Measurements from ENCODE around the gene ANKS1A.
"Not testable (repeated sequence)": the region's sequence is repeated elsewhere in the genome, so short reads cannot be mapped to it uniquely, and the experiment has no call there.

Gene ANKS1A

GRCh38 chr6:34964564-34964963 is 75.5 kb downstream of the ANKS1A start:
- no peak for DNase-seq

- DNase-seq, result no peak
Measured at GRCh38 chr6:34967461-34967860, 78.4 kb downstream of the ANKS1A start.

- no peak for DNase-seq
Measured at GRCh38 chr6:34969662-34970265, 80.7 kb downstream of the ANKS1A start.

DNA sequence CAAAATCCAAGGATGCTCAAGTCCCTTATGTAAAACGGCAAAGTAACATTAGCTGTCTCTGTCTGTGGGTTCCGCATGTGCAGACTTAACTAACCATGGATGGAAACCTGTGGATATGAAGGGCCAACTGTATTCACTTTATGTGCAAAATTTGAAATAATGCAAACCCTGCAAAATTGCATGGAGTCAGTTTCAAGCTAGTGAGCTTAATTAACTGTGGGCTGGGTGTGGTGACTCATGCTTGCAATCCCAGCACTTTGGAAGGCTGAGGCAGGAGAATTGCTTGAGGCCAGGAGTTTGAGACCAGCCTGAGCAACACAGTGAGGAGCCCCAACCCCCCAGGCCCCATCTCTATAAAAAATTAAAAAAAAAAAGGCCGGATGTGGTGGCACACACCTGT is 81.4 kb downstream of the ANKS1A start:
- DNase-seq, result no peak

DNA sequence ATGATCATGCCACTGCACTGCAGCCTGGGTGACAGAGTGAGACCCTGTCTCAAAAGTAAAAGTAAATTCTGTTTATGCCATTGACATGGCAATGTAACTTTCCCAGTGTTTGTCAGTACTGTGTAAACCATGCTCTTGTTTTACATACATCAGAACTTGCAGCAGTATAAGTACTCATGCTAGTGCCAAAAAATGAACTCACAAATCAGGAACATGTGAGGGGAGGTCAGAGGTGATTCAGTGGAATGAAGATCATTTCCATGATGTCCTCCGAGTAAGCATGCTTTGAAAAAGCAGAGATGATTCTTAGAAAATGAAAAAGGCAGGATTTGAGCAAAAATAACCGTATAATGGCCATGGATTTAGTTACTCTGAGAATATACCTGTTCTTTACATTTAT is 81.9 kb downstream of the ANKS1A start:
- no peak for DNase-seq

- no peak for DNase-seq
Measured at GRCh38 chr6:34973547-34974248, 84.6 kb downstream of the ANKS1A start.

DNA sequence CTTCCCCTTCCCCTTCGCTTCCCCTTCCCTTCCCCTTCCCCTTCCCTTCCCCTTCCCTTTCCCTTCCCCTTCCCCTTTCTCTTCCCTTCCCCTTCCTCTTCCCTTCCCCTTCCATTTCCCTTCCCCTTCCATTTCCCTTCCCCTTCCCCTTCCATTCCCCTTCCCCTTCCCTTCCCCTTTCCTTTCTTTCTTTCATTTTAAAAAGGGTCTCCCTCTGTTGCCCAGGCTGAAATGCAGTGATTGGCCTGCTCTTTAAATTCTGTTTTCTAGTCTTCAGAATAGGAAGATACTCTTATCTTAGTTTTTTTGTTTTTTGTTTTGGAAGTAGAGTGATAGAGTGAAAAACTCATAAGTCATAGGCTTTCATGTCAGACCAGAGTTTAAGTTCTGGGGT is 85.2 kb downstream of the ANKS1A start:
- DNase-seq, result no peak

- DNase-seq, result no peak
Measured at GRCh38 chr6:34976239-34976638, 87.2 kb downstream of the ANKS1A start.

- DNase-seq, result no peak
Measured at GRCh38 chr6:34979218-34979617, 90.2 kb downstream of the ANKS1A start.

- no peak for DNase-seq
Measured at GRCh38 chr6:34979994-34980393, 90.9 kb downstream of the ANKS1A start.

GRCh38 chr6:34981366-34981765 is 92.3 kb downstream of the ANKS1A start:
- no peak for DNase-seq

DNA sequence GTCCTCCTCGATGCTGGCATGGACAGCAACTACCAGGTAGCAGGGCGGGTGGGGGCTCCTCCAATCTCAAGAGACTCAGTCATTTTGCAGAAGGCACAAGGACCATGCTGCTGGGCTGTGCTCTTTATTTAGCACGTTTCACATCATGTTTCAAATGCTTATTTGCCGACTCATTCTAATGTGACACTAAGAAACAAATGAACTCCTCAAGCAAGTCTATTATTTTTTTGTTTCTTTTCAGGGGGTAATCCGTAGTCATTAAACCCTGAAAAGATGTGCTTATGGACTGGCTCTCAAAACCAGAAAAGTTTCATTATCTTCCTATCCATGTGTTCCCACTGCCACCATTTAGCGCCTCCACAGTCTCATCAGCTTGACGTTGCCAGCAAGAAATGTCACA is 92.9 kb downstream of the ANKS1A start:
- DNase-seq, result no peak

GRCh38 chr6:34982424-34982852 is 93.4 kb downstream of the ANKS1A start:
- no peak for DNase-seq

DNA sequence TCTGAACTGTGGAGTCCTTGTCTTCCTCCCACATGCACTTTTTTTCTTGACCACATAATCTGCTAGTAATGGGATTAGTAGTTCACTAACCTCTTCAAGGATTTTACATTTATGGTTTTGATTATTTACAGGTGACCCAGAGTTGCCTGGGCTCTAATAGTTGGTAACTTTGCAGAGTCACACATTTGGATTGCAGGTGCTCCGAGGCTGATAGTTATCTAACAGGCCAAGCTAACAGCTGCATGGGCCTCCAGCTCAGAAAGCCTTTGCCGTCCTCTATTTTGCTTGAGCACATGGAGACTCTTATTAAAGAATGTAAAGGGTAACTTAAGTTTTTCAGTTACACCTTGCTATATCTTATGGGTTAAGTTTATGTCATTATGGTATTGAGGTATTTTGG is 95.4 kb downstream of the ANKS1A start:
- DNase-seq, result no peak

DNA sequence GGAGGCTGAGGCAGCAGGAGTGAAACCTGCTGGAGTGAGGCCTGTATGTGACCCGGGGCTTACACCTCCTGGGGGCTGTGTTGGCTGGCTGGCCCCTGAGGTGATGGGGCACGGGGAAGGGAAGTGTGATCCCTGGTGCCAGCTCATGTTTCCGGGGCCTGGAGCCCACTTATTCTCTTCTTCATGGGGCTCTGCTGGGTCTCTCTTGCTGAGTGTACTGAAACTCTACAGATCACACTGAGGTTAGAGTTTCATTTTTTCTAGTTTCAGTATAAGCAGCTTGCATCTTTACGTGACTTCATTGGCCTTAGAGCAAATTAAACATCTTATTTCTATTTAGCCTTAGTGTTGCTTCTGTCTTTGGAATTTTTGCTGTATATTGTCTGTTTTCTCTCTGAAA is 96.2 kb downstream of the ANKS1A start:
- no peak for DNase-seq

GRCh38 chr6:34986845-34987246 is 97.8 kb downstream of the ANKS1A start:
- peak; percentile 54 for DNase-seq

GRCh38 chr6:34987506-34987905 is 98.5 kb downstream of the ANKS1A start:
- no peak for DNase-seq

- DNase-seq, result no peak
Measured at GRCh38 chr6:34990971-34991560, 102.0 kb downstream of the ANKS1A start.

DNA sequence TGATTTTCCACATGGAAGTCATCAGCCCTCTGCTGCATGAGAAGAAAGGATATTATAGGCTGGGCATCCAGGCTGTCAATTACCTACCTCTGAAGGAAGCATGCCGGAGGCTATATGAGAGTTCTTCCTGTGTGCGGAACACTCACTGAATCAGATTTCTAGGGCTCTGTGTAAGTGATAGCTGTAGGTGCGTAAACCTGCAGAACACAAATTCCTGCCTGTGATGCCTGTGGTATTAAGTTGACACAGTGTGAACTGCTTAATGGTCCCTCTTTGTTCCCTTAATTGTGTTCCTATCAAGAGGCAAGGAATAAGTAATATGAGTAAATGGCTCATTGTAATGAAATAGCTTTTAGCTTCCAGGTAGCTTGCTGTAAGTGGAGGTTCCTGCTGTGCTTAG is 103.3 kb downstream of the ANKS1A start:
- DNase-seq, result no peak

- DNase-seq, result no peak
Measured at GRCh38 chr6:34993213-34993612, 104.2 kb downstream of the ANKS1A start.

- no peak for DNase-seq
Measured at GRCh38 chr6:34994693-34995092, 105.6 kb downstream of the ANKS1A start.

- DNase-seq, result not testable (repeated sequence)
Measured at GRCh38 chr6:34998417-34998816, 109.4 kb downstream of the ANKS1A start.

- not testable (repeated sequence) for DNase-seq
Measured at GRCh38 chr6:34999153-34999552, 110.1 kb downstream of the ANKS1A start.

DNA sequence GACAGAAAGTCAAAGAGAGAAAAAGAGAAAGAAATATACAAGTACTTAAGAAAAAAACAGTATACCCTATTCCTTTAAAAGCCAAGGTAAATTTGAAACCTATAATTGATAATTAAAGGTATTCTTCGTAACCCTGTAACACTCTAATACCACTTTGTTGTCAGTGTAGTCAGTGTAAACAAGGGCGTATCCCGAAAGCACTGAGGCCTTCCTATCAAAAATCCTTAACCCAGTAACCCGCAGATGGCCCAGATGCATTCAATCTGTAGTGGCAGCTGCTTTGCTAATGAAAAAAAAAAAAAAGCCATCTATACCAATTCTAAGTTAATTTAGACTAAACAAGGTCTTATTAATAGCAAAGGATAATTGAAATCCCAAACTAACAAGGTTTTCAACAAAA is 110.9 kb downstream of the ANKS1A start:
- not testable (repeated sequence) for DNase-seq
